ENCODE data around the gene EVA1B. TPM values are rescaled to one million over a fixed set of nuclear protein-coding genes. Genes with fewer than 3 reads are reported as not detected.

EVA1B gene
- total RNA-seq, 1 donor from 2014 or later: 88.4 TPM

DNA sequence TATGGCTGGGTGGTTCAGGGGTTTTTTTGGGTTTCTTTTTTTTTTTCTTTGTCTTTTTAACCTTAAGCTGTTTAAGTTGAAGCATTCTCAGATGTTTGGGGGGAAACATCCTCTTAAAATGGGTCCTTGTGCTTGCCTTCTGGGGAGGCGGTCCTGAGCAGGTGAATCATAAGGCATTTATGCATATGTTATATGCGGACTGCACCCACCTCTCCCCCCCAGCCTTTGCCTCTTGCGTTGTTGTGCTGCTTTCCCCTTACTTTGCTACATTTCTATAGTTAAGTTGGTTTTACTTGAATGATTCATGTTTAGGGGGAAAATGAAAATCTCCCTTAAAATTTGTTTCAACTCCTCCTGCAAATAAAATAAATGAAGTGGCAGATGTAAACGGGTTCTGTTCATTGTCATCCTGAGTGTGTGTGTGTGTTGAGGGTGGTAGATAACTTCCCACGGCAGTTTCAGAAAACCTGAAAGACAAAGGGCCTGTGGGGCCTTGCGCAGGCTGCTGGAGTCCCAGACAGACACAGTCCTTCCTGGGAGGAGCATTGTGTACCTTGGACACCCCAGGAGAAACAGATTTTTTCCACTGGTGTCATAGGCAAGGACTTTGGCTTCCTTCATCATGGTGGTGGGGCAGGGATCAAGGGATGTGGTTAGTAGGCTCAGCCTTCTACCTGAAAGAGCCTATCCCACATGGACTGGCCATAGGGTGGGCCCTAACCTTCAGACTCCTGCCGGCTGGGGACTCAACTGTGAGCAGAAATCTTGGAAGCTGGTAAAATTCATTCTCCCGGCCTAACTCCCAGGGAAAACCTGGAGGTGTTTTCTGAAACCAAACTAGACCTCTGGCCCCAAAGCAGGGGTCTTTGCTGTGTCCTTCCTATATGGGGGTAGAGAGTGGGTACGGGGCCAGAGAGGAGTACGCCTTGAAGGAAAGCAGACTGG, 18.2 kb downstream of the EVA1B start:
- Mint-ChIP-seq H3K9me3 (ENCODE audit: low read depth) (no peaks in the 10 kb centered on the region), H3K4me3 (ENCODE audit: unreplicated experiment) (no peak overlapping the region), H3K4me1 (ENCODE audit: low read depth) (peaks cover 20% of the 10 kb centered on the region), H3K36me3 (ENCODE audit: low read depth) (peaks cover 24% of the 10 kb centered on the region), H3K27ac (ENCODE audit: unreplicated experiment) (peak overlapping the region; percentile 65), H3K27me3 (ENCODE audit: low read depth) (no peaks in the 10 kb centered on the region)
- no peak for TF ChIP-seq CTCF (IDR thresholded peaks at IDR 0.05)
- DNase-seq (ENCODE audit: low spot score): no peak

- H3K4me3 Mint-ChIP-seq (ENCODE audit: unreplicated experiment): no peak overlapping the region
- no peak for DNase-seq (ENCODE audit: low spot score)
- H3K27ac Mint-ChIP-seq (ENCODE audit: unreplicated experiment): no peak overlapping the region
- H3K9me3 Mint-ChIP-seq (ENCODE audit: low read depth): no peaks in the 10 kb centered on the region
- no peak for TF ChIP-seq CTCF (IDR thresholded peaks at IDR 0.05)
- no peaks in the 10 kb centered on the region for H3K27me3 Mint-ChIP-seq (ENCODE audit: low read depth)
- peaks cover 25% of the 10 kb centered on the region for H3K36me3 Mint-ChIP-seq (ENCODE audit: low read depth)
- peaks cover 26% of the 10 kb centered on the region for H3K4me1 Mint-ChIP-seq (ENCODE audit: low read depth)
Observed at GRCh38 chr1:36304521-36304920, 18.9 kb downstream of the EVA1B start.

DNA sequence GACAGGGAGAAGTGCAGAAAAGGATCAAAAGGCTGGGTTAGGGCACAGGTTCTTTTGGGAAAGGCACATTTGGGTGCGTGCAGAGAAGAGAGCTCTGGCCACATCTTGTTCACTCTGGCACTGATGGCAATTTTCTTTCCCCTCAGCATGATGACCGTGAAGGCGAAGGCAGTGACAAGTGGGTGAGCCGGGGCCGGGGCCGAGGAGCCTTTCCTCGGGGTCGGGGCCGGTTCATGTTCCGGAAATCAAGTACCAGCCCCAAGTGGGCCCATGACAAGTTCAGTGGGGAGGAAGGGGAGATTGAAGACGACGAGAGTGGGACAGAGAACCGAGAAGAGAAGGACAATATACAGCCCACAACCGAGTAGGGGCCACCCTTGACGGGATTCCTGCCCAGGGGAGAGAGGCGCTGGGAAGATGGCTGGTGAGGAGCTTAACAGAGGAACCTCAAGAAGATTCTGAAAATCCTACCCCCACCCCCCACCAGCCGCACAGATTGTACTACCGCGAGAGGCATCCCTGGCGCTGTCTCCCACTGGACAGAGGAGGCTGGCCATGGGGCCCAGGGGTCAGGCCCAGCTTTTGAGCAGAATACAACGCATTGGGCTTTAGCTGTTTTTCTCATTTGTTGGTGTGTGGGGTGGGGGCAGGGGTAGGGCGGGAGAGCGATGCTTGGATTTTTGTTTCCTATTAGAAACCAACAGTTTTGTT, 19.6 kb downstream of the EVA1B start:
- Mint-ChIP-seq H3K4me1 (ENCODE audit: low read depth) (peaks cover 26% of the 10 kb centered on the region), H3K4me3 (ENCODE audit: unreplicated experiment) (no peak overlapping the region), H3K27ac (ENCODE audit: unreplicated experiment) (peak overlapping the region; percentile 49), H3K27me3 (ENCODE audit: low read depth) (no peaks in the 10 kb centered on the region), H3K36me3 (ENCODE audit: low read depth) (peaks cover 25% of the 10 kb centered on the region), H3K9me3 (ENCODE audit: low read depth) (no peaks in the 10 kb centered on the region)
- DNase-seq (ENCODE audit: low spot score): no peak
- no peak for TF ChIP-seq CTCF (IDR thresholded peaks at IDR 0.05)

GRCh38 chr1:36303244-36303643, 20.2 kb downstream of the EVA1B start:
- no peak overlapping the region for H3K4me3 Mint-ChIP-seq (ENCODE audit: unreplicated experiment)
- peaks cover 25% of the 10 kb centered on the region for H3K36me3 Mint-ChIP-seq (ENCODE audit: low read depth)
- H3K9me3 Mint-ChIP-seq (ENCODE audit: low read depth): no peaks in the 10 kb centered on the region
- no peaks in the 10 kb centered on the region for H3K27me3 Mint-ChIP-seq (ENCODE audit: low read depth)
- DNase-seq (ENCODE audit: low spot score): no peak
- H3K4me1 Mint-ChIP-seq (ENCODE audit: low read depth): peaks cover 26% of the 10 kb centered on the region
- TF ChIP-seq CTCF (IDR thresholded peaks at IDR 0.05): no peak
- H3K27ac Mint-ChIP-seq (ENCODE audit: unreplicated experiment): no peak overlapping the region

DNA sequence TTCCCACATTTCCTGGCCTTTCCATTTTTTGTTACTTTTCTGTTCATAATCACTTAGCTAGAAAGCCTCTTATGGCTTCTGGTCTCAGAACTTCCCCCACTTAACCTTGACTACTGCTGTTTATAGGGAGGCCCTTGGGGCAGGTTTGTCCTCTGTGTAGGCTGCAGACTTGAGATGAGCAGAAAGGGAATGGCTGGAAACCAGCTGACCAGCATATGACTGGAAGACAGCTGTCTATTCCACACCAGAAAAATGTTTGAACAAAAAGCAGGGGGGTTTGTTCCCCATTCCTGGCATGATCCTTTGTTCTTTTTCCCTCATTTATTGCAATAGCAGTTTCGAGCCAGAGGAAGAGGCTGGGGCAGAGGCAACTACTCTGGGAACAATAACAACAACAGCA, 22.2 kb downstream of the EVA1B start:
- peak overlapping the region; percentile 70 for H3K27ac Mint-ChIP-seq (ENCODE audit: unreplicated experiment)
- TF ChIP-seq CTCF (IDR thresholded peaks at IDR 0.05): no peak
- no peak overlapping the region for H3K4me3 Mint-ChIP-seq (ENCODE audit: unreplicated experiment)
- DNase-seq (ENCODE audit: low spot score): no peak
- H3K27me3 Mint-ChIP-seq (ENCODE audit: low read depth): no peaks in the 10 kb centered on the region
- H3K9me3 Mint-ChIP-seq (ENCODE audit: low read depth): no peaks in the 10 kb centered on the region
- H3K4me1 Mint-ChIP-seq (ENCODE audit: low read depth): peaks cover 16% of the 10 kb centered on the region
- H3K36me3 Mint-ChIP-seq (ENCODE audit: low read depth): peaks cover 30% of the 10 kb centered on the region
